ENCODE results near the gene UGT1A5.

The UGT1A5 gene

GRCh38 chr2:233673896-233674295, 38.8 kb upstream of the UGT1A5 start:
- TF ChIP-seq TAF1 (IDR thresholded peaks at IDR 0.05; ENCODE audit: borderline replicate concordance, insufficient read depth, low read length) (no peak), FOXP2 (optimal IDR thresholded peaks at IDR 0.05; ENCODE audit: borderline replicate concordance, extremely low read depth, extremely low read length, insufficient read depth) (no peak), POLR2AphosphoS5 (IDR thresholded peaks at IDR 0.05; ENCODE audit: low read depth, low read length) (no peak), REST (IDR thresholded peaks at IDR 0.05; ENCODE audit: insufficient read depth in 1 of 2, low read depth in 2 of 2, low read length in 2 of 2) (no peak)

DNA sequence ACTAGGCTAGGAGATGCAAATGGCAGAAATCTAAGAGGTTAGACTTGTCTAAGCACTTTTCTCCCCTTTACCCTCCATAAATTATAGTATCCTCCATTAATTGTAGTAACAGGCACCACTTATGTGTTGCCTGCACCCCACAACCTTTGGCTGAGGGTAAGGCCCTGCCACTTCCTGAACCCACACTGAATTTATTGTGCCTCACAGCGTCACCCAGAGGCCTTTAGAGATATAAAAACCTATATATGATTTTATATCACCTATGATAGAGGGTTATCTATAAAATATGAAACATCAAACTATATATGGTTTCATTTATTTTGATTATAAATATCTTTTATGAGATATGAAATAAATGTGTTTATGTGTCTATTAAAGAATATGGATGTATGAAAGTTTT, 38.4 kb upstream of the UGT1A5 start:
- no peak for TF ChIP-seq POLR2AphosphoS5 (IDR thresholded peaks at IDR 0.05; ENCODE audit: low read depth, low read length)
- TF ChIP-seq REST (IDR thresholded peaks at IDR 0.05; ENCODE audit: insufficient read depth in 1 of 2, low read depth in 2 of 2, low read length in 2 of 2), result no peak
- no peak for TF ChIP-seq SIN3A (IDR thresholded peaks at IDR 0.05; ENCODE audit: borderline replicate concordance, insufficient read depth, low read length)
- no peak for TF ChIP-seq FOXP2 (optimal IDR thresholded peaks at IDR 0.05; ENCODE audit: borderline replicate concordance, extremely low read depth, extremely low read length, insufficient read depth)
- no peak for TF ChIP-seq TAF1 (IDR thresholded peaks at IDR 0.05; ENCODE audit: borderline replicate concordance, insufficient read depth, low read length)

DNA sequence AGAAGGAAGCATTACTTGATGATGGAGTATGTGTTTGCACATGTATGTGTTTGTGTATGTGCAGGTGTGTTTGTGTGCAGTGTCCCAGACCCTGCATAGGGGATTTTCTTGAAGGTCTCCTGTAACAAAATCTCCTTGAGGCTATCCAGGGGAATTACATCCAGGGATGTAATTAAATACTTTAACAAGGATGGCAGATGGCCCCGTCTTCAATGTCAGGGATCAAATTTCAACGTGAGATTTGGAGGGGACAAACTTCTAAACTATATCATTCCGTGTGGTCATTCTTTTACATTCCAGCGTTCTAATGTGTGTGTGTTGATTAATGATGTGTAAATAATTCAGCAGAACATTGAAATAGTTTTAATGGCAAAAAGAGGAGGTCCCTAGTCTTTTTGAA, 37.7 kb upstream of the UGT1A5 start:
- TF ChIP-seq SIN3A (IDR thresholded peaks at IDR 0.05; ENCODE audit: borderline replicate concordance, insufficient read depth, low read length) (no peak), TAF1 (IDR thresholded peaks at IDR 0.05; ENCODE audit: borderline replicate concordance, insufficient read depth, low read length) (no peak), POLR2AphosphoS5 (IDR thresholded peaks at IDR 0.05; ENCODE audit: low read depth, low read length) (no peak), FOXP2 (optimal IDR thresholded peaks at IDR 0.05; ENCODE audit: borderline replicate concordance, extremely low read depth, extremely low read length, insufficient read depth) (no peak), REST (IDR thresholded peaks at IDR 0.05; ENCODE audit: insufficient read depth in 1 of 2, low read depth in 2 of 2, low read length in 2 of 2) (no peak)

- TF ChIP-seq REST (IDR thresholded peaks at IDR 0.05; ENCODE audit: insufficient read depth in 1 of 2, low read depth in 2 of 2, low read length in 2 of 2) (no peak), POLR2AphosphoS5 (IDR thresholded peaks at IDR 0.05; ENCODE audit: low read depth, low read length) (no peak)
These were observed 36.7 kb upstream of the UGT1A5 start for GRCh38 chr2:233676046-233676445.

GRCh38 chr2:233679196-233679595, 33.5 kb upstream of the UGT1A5 start:
- no peak for TF ChIP-seq SIN3A (IDR thresholded peaks at IDR 0.05; ENCODE audit: borderline replicate concordance, insufficient read depth, low read length)
- TF ChIP-seq POLR2AphosphoS5 (IDR thresholded peaks at IDR 0.05; ENCODE audit: low read depth, low read length), result no peak
- TF ChIP-seq TAF1 (IDR thresholded peaks at IDR 0.05; ENCODE audit: borderline replicate concordance, insufficient read depth, low read length), result no peak
- no peak for TF ChIP-seq FOXP2 (optimal IDR thresholded peaks at IDR 0.05; ENCODE audit: borderline replicate concordance, extremely low read depth, extremely low read length, insufficient read depth)
- TF ChIP-seq REST (IDR thresholded peaks at IDR 0.05; ENCODE audit: insufficient read depth in 1 of 2, low read depth in 2 of 2, low read length in 2 of 2), result no peak
